IMR-90 (cell line): ENCODE results near the gene RUNX2. TPM values are rescaled to one million over a fixed set of nuclear protein-coding genes. Genes with fewer than 3 reads are reported as not detected.

Experiments used
- ATAC-seq: fragments of 200-7000 bp; cut with Tn5 transposase; 2 replicates; pipeline ENCODE4 v1.9.1; 2020; ENCODE audit warnings: low read depth, mild to moderate bottlenecking, moderate library complexity
- BruUV-seq: library from RNA; stranded (reverse); fragments of 400-500 nt; replicated peaks from 2 replicates; lab custom pipeline; 2021; lab: Mats Ljungman, UMichigan
- CTCF ChIA-PET: fragments of 300-600 bp; formaldehyde crosslinking; extraction: SDS; loops from one replicate; lab custom pipeline; 2021; ENCODE audit warnings: antibody characterized with exemption; lab: Yijun Ruan, JAX
- POLR2A ChIA-PET: fragments of 300-600 bp; sonication (Branson Sonifier 250); formaldehyde crosslinking; loops from one replicate; lab custom pipeline; 2022; ENCODE audit warnings: antibody characterized with exemption; ENCODE audit not compliant: unreplicated experiment; lab: Charles Lee
- DNase-seq: peaks from one replicate; pipeline ENCODE4 v3.0.0; 2013
- H2AFZ ChIP-seq: replicated peaks from 2 replicates; pipeline ENCODE3; 2013; ENCODE audit warnings: low read length, mild to moderate bottlenecking; ENCODE audit not compliant: poor library complexity
- H2AK5ac ChIP-seq: 2 replicates; pipeline ENCODE4 v1.6.1; 2013; ENCODE audit warnings: low read depth, low read length, inconsistent platforms
- H2AK9ac ChIP-seq: replicated peaks from 2 replicates; pipeline ENCODE3; 2013; ENCODE audit warnings: mild to moderate bottlenecking, low read depth, low read length, moderate library complexity; ENCODE audit not compliant: poor library complexity
- H2BK120ac ChIP-seq: 2 replicates; pipeline ENCODE4 v1.6.1; 2013; ENCODE audit warnings: low read depth, low read length, inconsistent platforms
- H2BK15ac ChIP-seq: 3 replicates; pipeline ENCODE4 v1.6.1; 2013; ENCODE audit warnings: low read depth, low read length, inconsistent platforms
- H2BK20ac ChIP-seq: 2 replicates; pipeline ENCODE4 v1.6.1; 2013; ENCODE audit warnings: low read depth, mild to moderate bottlenecking, inconsistent platforms, low read length, moderate library complexity
- H2BK5ac ChIP-seq: 2 replicates; pipeline ENCODE4 v1.6.1; 2013; ENCODE audit warnings: mild to moderate bottlenecking, low read depth, low read length, inconsistent platforms; ENCODE audit not compliant: poor library complexity, severe bottlenecking
- H3K14ac ChIP-seq: replicated peaks from 2 replicates; pipeline ENCODE4 v1.6.1; 2013; ENCODE audit warnings: low read depth, low read length, inconsistent platforms
- H3K18ac ChIP-seq: 2 replicates; pipeline ENCODE4 v1.6.1; 2013; ENCODE audit warnings: low read depth, low read length, control low read depth
- H3K23ac ChIP-seq: 2 replicates; pipeline ENCODE4 v1.6.1; 2013; ENCODE audit warnings: low read depth, low read length, inconsistent platforms
- H3K27ac ChIP-seq: 2 replicates; pipeline ENCODE4 v1.5.1; 2013; ENCODE audit warnings: mild to moderate bottlenecking, control low read depth, low read length; ENCODE audit not compliant: insufficient read depth
- H3K27me3 ChIP-seq: 2 replicates; pipeline ENCODE4 v1.6.1; 2013; ENCODE audit warnings: low read length; ENCODE audit not compliant: control insufficient read depth, insufficient read depth
- H3K36me3 ChIP-seq: 2 replicates; pipeline ENCODE4 v1.6.1; 2013; ENCODE audit warnings: low read length, mixed read lengths; ENCODE audit not compliant: control insufficient read depth, insufficient read depth
- H3K4ac ChIP-seq: 2 replicates; pipeline ENCODE4 v1.6.1; 2013; ENCODE audit warnings: low read depth, low read length, inconsistent platforms
- H3K4me1 ChIP-seq: 2 replicates; pipeline ENCODE4 v1.6.1; 2013; ENCODE audit warnings: low read length, mixed read lengths; ENCODE audit not compliant: control insufficient read depth, insufficient read depth
- H3K4me2 ChIP-seq: 2 replicates; pipeline ENCODE4 v1.6.1; 2013; ENCODE audit warnings: low read depth, mild to moderate bottlenecking, control low read depth, low read length, moderate library complexity
- H3K4me3 ChIP-seq: 2 replicates; pipeline ENCODE4 v1.5.1; 2013; ENCODE audit warnings: low read depth, mild to moderate bottlenecking, control low read depth, low read length, moderate library complexity; ENCODE audit not compliant: insufficient read depth
- H3K56ac ChIP-seq: 2 replicates; pipeline ENCODE4 v1.6.1; 2013; ENCODE audit warnings: low read length, inconsistent platforms; ENCODE audit not compliant: insufficient read depth; ENCODE audit errors: extremely low read depth
- H3K79me1 ChIP-seq, 2 experiments: 2 replicates each; pipeline ENCODE4 v1.6.1; 2013; ENCODE audit warnings: low read length in 2 of 2, inconsistent platforms in 1 of 2, low read depth in 1 of 2
- H3K9ac ChIP-seq: 2 replicates; pipeline ENCODE4 v1.6.1; 2013; ENCODE audit warnings: low read depth, low read length, control low read depth
- H3K9me1 ChIP-seq: 2 replicates; pipeline ENCODE4 v1.6.1; 2013; ENCODE audit warnings: low read length, inconsistent platforms; ENCODE audit not compliant: insufficient read depth
- H3K9me3 ChIP-seq: 2 replicates; pipeline ENCODE4 v1.6.1; 2013; ENCODE audit warnings: low read length; ENCODE audit not compliant: control insufficient read depth, insufficient read depth
- H4K20me1 ChIP-seq: 2 replicates; pipeline ENCODE4 v1.6.1; 2013; ENCODE audit warnings: low read length, inconsistent platforms; ENCODE audit not compliant: insufficient read depth
- H4K5ac ChIP-seq: 2 replicates; pipeline ENCODE4 v1.6.1; 2013; ENCODE audit warnings: mild to moderate bottlenecking, low read depth, low read length, control low read depth
- H4K8ac ChIP-seq, 2 experiments: 2 replicates each; pipeline ENCODE4 v1.6.1; 2013; ENCODE audit warnings: low read depth in 2 of 2, low read length in 2 of 2, control low read depth in 1 of 2, inconsistent platforms in 1 of 2
- H4K91ac ChIP-seq: 2 replicates; pipeline ENCODE4 v1.6.1; 2013; ENCODE audit warnings: low read depth, low read length, inconsistent platforms; ENCODE audit not compliant: insufficient read depth
- CEBPB ChIP-seq: IDR thresholded peaks from 2 replicates; pipeline ENCODE4 v1.6.1; 2012; ENCODE audit warnings: low read depth, low read length, improper control_type of control experiment
- ELK1 ChIP-seq: fragments of 150-350 bp; IDR thresholded peaks from 2 replicates; pipeline ENCODE4 v1.6.1; 2016; ENCODE audit warnings: low read depth, mild to moderate bottlenecking, low read length, moderate library complexity, borderline replicate concordance
- MAZ ChIP-seq: IDR thresholded peaks from 2 replicates; pipeline ENCODE4 v1.6.1; 2012; ENCODE audit warnings: low read depth, mild to moderate bottlenecking, low read length, improper control_type of control experiment, moderate library complexity, borderline replicate concordance
- NFE2L2 ChIP-seq: fragments of 150-350 bp; IDR thresholded peaks from 2 replicates; pipeline ENCODE4 v1.6.1; 2016; ENCODE audit warnings: low read depth, mild to moderate bottlenecking, low read length
- WGBS, 2 experiments: methylation state at CpG; one replicate each; pipeline versions ENCODE4 v1.1.5 to v1.1.7; 2013; ENCODE audit warnings: missing lambda C conversion rate in 2 of 2; ENCODE audit not compliant: insufficient read length in 1 of 2; ENCODE audit errors: extremely low coverage in 2 of 2; 5-methylcytosine and 5-hydroxymethylcytosine counted together
- dilution Hi-C: fragments of 300-500 bp; cut with HindIII; formaldehyde crosslinking; loops from one replicate; pipeline ENCODE4 v1.14.3; 2018; ENCODE audit warnings: low sequenced_read_pairs; ENCODE audit not compliant: unreplicated experiment
- in situ Hi-C: fragments of 300-500 bp; cut with MboI; formaldehyde crosslinking; loops from 3 replicates; pipeline ENCODE4 v1.14.3; 2019; ENCODE audit warnings: low sequenced_read_pairs, inconsistent platforms, mixed read lengths
- intact Hi-C: fragments of 100-400 bp; cut with micrococcal nuclease; formaldehyde crosslinking; loops from 2 replicates; pipeline ENCODE4 v1.10.0; 2022
- polyA plus RNA-seq, 3 experiments: library from polyadenylated mRNA; depleted of rRNA; stranded (reverse); fragments of >200 nt; gene quantifications; 2 replicates each; pipeline ENCODE4 v1.2.3, GENCODE V29; 2012; ENCODE audit warnings: low replicate concordance in 1 of 3
- total RNA-seq: library from RNA; depleted of rRNA; stranded (reverse); fragments of >200 nt; gene quantifications from 2 replicates; pipeline ENCODE4 v1.2.3, GENCODE V29; 2012

RUNX2 gene
- total and polyA plus RNA-seq, 2 of the 4 experiments (the other 2 are of a cell fraction) = 2.3 to 4.7 TPM

- intact Hi-C loops = no loop called here
- TF ChIP-seq NFE2L2 (no peak), MAZ (no peak), ELK1 (no peak), CEBPB (no peak)
- ChIA-PET CTCF (interaction anchor here (0.6 to 2.0 kb wide), 2 partner anchors 762 to 1801 kb away, joined by 3 to 4 read pairs; no protein-coding TSS in a partner anchor), POLR2A (no interaction called here)
- Histone ChIP-seq H2BK20ac (no peak overlapping the region), H3K14ac (no peak overlapping the region), H3K4me3 (no peak overlapping the region), H3K27me3 (no peaks in the 10 kb centered on the region), H3K23ac (no peak overlapping the region), H3K9me1 (no peaks in the 10 kb centered on the region), H4K20me1 (no peaks in the 10 kb centered on the region), H3K27ac (no peak overlapping the region), H2AK9ac (no peak overlapping the region), H4K8ac (no peak overlapping the region), H3K9ac (no peak overlapping the region), H3K4me1 (peaks cover 6% of the 10 kb centered on the region), H3K4me2 (no peak overlapping the region), H3K56ac (no peak overlapping the region), H3K18ac (no peak overlapping the region), H3K4ac (no peak overlapping the region), H3K9me3 (no peaks in the 10 kb centered on the region), H2AK5ac (no peak overlapping the region), H2BK120ac (no peak overlapping the region), H2BK5ac (no peak overlapping the region), H2AFZ (no peak overlapping the region), H2BK15ac (no peak overlapping the region), H4K91ac (no peak overlapping the region), H3K79me1 (peaks cover 4 to 5% of the 10 kb centered on the region in 2 experiments; a peak in 1 of 4 replicates), H4K5ac (no peak overlapping the region), H3K36me3 (no peaks in the 10 kb centered on the region)
- no CpG with 5 or more reads among the region's 2 CpGs for WGBS, 2 experiments
- ATAC-seq (no peak), DNase-seq (no peak)
- dilution Hi-C loops = no loop called here
- in situ Hi-C loops = loop anchor here (25.0 kb wide), 1 partner anchor 495 kb away; no protein-coding TSS in a partner anchor
- BruUV-seq = no TSS peak
Measured at GRCh38 chr6:45417436-45417835, 89.3 kb downstream of the RUNX2 start.
